ENCODE results near the gene HTRA2.

HTRA2 gene

DNA sequence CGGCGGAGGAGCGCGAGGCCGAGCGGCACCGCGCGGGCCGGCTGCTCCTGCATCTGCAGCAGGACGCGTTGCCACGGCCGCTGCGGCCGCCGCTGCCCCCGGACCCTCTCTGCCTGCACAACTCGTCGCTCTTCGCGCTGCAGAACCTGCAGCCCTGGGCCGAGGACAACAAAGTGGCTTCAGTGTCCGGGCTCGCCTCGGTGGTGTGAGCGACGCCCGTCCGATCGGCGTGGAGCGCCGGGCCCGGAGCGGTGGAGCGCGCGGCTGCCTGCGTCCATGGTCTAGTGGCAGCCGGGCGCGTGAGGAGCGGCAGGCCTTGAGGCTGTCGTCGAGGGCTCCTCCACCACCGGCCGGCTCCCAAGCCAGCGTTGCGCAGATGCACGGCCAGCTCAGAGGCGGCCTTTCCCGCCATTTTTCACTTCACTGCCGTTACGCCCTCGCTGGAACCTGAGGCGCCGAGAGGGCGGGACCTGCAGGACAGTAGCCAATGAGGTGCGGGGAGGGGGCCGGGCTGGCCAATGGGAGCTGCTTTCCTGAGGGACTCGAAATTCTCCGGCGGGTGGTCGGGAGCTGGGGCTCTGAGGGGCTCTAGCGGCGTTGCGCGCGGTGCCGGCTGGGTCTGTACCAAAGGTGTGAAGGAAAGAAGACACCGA lies 13.6 kb upstream of the HTRA2 start:
- ATAC-seq, result peak; percentile 67
- peak; percentile 78 for DNase-seq

DNA sequence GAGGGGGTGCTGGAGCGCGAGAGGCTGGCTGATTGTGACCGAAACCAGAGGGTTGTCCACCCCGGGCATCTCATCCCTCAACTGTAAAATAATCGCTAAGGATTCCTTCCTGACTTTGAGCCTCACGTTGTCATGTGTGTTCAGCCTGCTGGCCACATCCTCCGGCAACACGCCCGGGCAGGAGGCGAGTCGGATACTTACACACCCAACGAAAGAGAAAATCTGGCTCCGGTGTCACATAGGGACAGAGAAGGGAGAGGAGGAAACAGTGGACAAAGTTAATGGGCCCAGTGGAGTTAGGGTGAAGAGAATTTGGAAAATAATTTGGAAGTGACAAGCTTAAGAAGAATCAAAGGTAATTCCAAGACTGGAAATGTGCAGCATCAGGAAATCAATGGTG lies 13.1 kb upstream of the HTRA2 start:
- DNase-seq, result no peak

DNA sequence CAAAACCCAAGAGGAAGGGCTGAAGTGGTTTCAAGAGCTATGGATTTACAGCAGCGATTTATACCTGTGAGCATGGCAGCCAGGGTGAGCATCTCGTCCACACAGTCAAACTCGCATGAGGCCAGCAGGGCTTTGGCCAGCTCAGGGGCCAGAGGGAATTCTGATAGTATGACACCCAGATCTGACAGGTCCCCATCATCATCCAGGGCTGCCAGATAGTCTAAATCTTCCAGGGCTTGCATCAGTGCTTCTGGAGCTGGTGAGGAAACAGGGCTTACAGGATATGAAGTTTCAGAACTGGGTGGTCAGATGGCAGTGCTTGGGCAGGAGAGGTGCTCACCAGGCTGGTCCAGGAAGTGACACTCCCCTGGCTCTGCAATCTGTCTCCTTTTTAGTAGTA lies 7.2 kb upstream of the HTRA2 start:
- no peak for ATAC-seq

More for the DNA sequence above, 13.1 kb upstream of the HTRA2 start:
- ATAC-seq, result no peak

DNA sequence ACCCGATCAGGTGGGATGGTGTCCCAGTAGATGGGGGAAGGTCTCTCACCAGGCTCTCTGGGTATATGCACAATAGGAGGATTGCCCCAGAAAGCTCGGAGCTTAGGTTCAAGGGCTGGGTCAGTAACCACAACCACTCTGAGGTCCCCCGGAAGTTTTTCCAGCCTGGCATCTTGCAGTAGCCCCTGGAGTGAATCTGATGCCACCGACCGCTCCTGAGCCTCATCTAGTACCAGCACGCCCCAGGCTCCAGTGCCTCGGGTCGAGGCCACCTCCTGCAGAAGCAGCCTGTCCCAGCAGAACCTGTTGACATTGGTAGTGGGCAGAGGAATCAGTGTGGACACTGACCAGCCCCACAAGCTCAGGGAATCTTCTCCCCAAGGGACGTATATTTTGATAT lies 5.7 kb upstream of the HTRA2 start:
- ATAC-seq (no peak), DNase-seq (no peak)

More for the DNA sequence above, 7.2 kb upstream of the HTRA2 start:
- no peak for DNase-seq

DNA sequence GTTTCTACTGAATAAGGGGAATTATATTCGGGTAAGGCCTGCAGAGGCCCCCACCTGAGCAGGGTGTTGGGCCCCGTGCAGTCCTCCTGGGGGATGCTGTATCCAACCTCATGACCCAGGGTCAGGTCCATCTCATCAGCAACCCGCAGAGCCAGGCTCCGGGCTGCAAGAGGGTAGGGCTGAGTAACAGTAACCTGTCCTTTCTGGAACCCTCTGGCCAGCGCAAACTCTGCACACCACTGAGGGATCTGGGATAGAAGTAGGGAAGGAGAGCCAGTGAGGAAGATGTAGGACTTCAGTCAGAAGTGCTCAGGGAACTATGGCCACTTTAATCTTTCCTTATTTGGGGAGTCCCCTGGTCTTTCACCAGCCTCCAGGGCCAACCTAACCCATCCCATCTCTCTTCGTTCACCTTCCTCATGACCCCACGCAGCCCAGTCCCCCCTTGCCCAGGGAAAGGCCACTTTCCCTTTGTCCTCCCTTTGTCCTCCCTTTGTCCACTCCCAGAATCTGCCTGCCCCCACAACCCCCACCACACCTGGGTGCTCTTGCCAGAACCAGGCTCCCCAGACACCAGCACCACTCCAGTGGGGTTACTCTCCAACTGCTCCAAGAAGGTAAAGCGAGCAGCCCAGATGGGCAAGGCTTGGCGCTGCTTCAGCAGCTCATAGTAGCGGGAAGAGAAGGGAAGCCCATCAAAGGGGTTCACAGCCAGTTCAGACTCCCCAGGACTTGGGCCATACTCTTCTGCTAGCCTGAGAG lies 4.6 kb upstream of the HTRA2 start:
- no peak for ATAC-seq
- no peak for DNase-seq

DNA sequence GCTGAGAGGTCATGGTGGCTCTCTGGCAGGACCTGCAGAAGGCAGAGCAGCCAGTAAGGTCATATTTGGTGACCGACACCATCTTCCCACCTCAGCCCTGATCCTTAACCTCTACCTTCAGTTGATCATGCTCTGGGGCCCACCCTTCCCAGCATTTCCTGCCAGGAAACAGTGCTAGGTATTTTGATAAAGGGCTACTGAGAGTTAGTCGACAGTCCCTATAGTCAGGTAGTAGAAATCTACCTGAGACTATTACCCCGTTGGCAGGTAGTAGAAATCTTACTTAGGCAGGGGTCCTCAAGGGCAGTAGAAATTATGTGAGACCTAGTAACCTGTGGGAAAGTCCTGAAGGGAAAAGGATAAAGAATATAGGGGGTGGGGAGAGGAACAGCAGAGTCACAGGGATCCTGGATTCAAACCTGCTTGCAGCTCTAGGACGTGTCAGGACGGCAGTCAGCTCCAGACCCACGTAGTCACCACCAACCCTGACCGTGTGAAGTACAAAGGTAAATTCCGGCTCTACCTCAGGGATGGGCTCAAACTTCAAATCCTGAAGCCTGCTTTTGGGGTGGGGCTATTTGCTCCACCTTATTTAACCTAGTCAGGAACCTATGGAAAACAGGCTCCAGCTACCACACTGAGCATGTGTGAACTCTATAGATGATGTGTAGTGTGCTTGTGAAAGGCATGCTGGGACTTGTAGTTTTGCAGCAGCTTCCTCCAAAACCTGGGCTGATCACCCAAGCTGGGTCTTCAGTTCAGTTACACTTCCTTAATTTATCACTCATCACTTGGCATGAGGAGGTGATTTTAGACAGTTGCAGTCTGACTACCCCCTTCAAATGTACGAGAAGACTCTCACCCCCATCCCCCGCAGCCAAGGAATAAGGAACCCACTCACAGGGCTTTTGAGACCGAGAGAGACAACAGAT lies 3.8 kb upstream of the HTRA2 start, which contains the start of gene DQX1:
TSS of gene DQX1 (minus strand) at position 515 of the 932 bp plus-strand sequence. CDS start at position 13, 502 bp downstream.
- ATAC-seq (no peak), DNase-seq (no peak)

DNA sequence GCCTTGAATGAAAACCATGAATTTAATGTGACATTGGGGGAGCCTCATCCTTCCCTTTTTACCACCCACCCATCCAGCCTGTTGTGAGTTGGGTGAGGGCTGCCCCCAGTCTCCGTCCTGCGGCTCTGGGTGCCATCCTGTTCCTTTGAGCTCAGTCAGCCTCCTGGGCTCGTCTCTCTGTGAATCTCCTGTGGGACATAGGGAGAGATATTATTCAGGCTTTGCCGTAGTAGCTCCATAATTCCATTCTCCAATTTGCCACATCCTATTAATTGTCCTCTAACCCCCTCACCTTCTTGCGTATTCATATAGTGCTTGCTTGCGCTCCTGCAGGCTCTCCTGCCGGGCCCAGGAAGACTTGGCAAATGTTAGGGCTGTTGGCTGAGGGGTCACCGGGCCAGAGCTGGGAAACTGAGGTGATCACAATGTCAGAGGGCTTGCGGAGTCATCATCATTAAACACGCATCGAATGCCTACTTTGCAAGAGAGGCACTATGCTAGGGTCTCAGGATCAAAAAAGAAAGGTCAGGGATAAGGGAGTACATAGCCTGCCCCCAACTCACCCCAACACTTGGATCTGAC lies 3.0 kb upstream of the HTRA2 start:
- ATAC-seq (no peak), DNase-seq (no peak)

DNA sequence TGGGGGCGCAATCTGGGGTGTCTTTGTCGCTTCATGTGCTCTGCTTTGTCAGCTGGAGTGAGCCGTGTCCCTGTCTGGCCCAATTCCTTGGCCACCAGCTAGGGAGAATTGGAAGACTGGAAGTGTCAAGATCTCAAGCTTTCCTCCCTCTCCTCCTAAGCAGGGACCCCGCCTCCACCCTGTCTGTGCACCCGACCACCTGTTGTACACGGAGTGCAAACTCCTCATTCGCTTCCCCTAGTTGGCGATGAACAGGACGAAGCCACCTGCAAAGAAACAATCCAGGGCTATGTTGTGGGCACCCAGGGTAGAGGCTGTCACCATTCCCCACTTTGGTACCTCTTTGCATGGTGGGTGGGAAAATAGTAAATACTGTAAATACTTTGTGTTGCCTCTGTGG lies 2.0 kb upstream of the HTRA2 start:
- no peak for DNase-seq
- no peak for ATAC-seq

DNA sequence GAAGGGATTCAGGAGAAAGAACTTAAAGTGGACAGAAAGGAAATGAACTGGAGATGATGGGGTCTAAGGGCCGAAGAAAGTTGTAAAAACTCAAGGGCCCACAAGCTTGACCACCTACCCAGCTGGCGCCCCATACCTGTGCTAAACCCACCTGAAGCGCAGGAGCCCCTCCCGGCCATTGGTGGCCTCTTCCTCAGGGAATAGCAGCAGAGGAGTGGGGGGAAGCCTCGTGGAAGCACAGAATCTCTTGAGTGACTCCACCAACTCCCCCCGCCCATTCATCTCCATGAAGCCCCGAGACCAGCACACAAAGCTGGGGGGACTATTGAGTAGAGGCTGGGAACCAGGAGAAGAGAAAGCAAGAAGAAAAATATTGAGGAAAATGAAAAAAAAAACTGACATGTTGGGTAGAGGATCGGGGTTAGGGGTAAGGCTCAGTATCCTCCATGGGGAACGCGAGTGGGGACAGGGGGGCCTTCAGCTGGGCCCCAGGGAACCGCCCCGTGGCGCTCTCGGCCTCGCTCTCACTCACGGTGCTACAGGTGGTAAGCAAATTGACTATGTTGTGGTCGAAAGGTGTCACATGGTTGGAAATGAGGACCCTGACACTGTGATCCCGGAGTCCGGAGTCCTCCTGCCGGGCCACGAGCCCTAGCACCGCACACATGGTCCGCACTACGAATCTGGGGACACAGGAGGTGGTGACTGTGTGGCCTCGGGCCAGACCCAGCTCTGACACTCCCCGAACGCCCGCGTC lies 955 bp upstream of the HTRA2 start:
- DNase-seq, result peak; percentile 34
- no peak for ATAC-seq

DNA sequence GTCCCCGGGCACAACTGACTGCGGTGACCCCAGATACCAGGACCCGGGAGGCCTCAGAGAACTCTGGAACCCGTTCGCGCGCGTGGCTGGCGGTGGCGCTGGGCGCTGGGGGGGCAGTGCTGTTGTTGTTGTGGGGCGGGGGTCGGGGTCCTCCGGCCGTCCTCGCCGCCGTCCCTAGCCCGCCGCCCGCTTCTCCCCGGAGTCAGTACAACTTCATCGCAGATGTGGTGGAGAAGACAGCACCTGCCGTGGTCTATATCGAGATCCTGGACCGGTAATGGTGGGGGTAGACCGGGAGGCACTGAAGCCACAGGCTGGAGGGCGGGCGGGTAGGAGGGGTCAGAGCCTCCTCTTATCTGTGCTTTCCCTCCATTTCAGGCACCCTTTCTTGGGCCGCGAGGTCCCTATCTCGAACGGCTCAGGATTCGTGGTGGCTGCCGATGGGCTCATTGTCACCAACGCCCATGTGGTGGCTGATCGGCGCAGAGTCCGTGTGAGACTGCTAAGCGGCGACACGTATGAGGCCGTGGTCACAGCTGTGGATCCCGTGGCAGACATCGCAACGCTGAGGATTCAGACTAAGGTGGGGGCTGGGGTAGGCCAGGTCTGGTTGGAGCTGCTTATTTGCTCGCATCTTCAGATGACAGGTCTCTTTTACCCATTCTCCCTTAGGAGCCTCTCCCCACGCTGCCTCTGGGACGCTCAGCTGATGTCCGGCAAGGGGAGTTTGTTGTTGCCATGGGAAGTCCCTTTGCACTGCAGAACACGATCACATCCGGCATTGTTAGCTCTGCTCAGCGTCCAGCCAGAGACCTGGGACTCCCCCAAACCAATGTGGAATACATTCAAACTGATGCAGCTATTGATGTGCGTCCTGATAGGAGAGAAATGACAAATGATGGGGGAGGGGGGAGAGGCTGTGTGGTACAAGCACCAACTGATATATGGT lies 780 bp downstream of the HTRA2 start:
- DNase-seq (peak; percentile 62), ATAC-seq (peak; percentile 32)

DNA sequence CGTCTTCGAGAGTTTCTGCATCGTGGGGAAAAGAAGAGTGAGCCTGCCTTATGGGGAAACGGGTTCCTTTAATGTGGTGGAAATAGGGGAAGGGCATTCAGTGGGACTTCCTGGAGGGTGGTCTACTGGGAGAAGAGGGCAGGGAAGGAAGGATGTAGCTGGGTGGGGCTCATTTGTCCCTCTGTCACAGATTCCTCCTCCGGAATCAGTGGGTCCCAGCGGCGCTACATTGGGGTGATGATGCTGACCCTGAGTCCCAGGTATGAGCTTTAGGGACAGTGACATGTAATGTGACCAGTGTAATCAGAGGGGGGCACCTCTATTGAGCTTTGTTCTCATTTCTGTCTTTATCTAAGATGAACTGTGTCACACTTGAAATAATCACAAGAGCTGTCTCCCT lies 1.9 kb downstream of the HTRA2 start:
- no peak for ATAC-seq
- DNase-seq, result no peak

DNA sequence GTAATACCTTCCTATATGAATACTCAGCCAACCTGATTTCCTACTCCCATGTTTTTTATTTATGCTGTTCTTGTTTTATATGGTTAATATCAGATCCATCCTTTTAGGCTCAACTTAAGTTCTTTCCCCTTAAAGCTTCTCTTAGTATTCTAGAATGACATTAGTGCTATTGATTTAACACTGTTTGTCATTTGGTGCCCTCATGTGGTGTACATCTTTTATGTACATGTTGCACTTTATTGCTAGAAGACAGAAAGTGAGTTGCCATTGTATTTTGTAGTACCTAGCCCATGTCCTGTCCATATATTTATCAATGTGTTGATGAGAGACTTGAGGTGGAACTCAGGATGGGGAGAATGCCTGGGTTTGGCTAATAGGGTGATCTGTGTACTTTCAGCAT lies 2.5 kb downstream of the HTRA2 start:
- no peak for ATAC-seq
- no peak for DNase-seq

DNA sequence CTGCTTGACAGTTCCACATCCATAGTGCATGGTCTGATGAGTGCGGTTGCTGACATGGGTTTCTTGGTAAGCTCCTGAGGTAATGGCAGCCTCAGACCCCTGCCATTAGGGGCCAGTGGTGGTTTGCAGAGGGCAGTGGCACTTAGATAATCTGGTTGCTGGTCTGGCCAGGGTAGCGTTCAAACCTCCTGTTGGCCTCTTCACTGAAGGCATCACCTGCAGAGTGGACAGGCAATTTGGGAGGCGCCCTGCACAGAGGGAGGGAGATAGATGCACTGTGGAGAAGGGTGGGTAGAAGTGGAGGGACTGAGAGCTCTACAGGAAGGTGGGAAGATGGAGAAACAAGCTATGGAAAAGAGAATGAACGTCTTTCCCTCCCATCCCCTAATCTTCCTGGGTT lies 3.7 kb downstream of the HTRA2 start:
- ATAC-seq, result no peak

DNA sequence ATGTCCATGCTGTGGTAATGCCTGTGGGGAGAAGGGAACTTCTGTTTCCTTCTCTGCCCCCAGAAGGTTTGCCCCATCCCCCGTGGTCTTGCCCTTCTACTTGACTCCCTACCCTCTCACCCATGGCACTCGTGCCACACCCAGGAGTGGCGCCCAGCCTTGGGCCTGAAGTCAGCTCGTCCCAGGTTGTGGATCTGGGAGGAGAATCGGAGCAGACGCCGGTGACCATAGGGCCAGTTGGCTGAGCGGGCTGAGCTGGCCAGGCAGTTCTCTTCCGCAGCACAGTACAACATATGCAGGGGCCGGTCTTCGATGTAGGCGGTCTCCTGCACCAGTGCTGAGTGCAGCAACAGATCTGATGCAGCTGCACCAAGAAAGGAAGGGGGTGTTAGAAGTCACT lies 4.7 kb downstream of the HTRA2 start:
- ATAC-seq (no peak), DNase-seq (no peak)

More for the DNA sequence above, 3.7 kb downstream of the HTRA2 start:
- DNase-seq, result no peak

DNA sequence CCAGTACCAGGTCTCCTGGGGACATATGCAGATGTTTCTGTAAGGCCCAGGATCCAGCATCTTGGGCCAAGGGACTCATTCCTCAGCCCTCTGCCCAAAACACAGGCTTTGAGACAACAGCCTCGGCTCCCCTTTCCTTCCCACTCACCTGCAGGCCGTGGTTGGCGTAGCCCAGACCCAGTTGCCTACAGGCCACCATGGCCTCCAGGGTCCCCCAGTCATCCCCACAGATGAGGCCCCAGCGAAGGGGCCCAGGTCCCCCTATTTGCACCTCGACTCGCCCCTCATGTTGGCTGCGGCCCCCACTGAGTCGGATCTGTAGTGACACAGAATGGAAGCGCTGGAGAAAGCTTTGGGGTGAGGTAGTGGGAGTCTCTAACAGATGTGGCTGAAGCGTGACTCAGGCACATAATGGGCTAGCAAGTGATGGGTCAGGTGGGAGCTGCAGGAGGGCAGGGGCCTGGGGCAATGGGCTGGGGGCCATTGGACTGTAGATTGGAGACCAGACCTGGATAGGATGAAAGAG lies 5.8 kb downstream of the HTRA2 start:
- ATAC-seq, result no peak
- DNase-seq, result no peak

DNA sequence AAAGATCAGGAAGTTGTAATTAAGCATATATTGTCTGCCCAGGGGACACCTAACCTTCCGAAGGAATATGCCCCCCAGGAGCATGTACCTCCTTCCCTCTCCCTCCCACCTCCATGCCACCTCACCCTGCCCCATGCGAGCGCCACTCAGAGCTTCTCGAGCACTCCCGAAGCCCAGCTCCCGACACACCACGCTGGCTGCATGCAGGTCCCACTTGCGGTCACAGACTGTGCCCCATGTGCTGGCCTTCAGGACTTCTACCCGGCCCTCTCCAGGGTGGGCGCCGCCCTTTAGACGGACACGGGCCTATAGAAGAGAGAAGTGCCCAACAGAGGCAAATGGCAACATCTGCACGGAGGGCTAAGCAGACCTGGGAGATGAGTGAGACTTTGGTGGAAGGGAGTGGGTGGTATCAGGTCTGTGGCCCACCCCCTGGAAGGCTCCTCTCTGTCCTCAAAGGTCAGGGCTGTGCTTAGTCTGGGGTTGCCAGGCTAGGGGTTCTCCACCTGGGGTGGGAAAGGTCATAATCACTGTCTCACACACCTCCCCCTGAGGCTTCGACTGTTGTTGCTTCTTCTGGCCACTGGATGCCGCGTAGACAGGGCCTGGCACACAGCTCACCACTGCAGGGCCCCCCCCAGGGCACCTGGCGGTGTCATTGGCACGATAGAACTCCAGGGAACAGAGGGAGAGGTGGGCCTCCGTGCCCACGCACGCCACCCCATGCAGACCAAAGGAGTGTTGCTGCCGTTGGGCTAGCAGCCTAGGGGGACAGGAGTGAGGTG lies 6.6 kb downstream of the HTRA2 start:
- peak; percentile 68 for ATAC-seq
- no peak for DNase-seq

DNA sequence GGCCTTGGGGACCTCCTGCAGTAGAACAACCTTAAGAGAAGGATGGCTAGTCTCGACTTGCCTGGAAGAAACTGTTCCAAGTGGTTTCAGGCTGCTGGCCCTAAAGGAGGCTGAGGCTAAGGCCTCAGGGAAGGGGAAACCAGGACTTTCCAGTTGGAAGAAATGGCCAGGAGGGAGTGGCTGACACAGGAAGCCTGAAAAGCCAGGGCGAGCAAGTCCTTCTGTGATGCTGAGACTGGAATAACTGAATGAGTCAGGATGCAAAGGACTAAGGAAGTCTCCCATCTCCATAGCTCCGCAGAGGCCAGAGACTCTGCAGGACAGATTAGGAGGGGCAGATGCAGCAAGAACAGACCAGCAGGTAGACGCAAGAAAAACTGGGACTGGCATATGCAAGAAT lies 7.4 kb downstream of the HTRA2 start:
- no peak for ATAC-seq

DNA sequence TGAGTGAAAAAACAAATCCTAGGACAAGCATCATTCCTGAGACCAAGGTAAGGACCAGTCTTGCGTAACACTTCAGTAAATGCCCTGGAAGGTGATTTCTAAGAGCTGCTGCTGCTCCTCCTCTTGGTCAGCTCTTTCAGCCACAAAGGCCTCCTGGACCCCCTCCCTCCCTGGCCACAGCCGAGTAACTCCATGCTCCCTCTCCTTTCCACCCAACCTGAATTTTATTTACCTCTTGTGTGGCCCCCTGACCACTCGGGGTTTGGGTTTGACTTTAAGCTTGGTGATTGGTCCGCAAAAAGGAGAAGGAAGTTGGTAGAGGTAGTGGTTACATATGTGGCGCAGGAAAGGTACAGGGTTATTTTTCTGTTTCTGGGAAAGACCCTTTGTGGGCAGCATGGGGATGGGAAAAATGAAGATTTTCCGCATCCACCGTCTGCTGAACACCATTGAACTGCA lies 9.2 kb downstream of the HTRA2 start:
- no peak for DNase-seq
- ATAC-seq, result no peak

More for the DNA sequence above, 7.4 kb downstream of the HTRA2 start:
- DNase-seq, result no peak

DNA sequence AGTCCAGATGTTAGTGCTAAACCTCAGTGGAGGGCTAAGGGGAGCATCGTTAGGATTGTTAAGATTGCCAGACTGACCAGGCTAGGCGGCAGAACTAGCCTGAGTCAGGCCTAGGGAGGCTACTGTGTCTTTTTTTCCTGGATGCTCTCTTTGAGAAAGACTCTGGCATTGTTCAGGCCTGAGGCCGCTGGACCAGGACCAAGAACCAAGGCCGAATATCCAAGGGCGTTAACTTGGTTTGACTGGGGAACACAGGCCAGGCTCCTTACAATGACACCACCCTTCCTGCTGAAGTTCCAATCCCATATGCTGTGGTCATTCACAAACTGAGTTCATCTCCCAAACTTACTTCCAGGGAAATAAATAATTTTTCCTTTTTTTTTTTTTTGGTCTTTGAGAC lies 10.6 kb downstream of the HTRA2 start:
- ATAC-seq (no peak), DNase-seq (no peak)
